Stimulated activated CD4-positive, alpha-beta T cell treated with anti-CD3 and anti-CD28 coated beads, Interleukin-12 subunit alpha, Interleukin-12 subunit beta, amount 100 ng/mL, for 48 hours (primary cell): ENCODE measurements around the gene LRRC8D.
"Not testable (repeated sequence)": the region's sequence is repeated elsewhere in the genome, so short reads cannot be mapped to it uniquely, and the experiment has no call there.

Experiments
- DNase-seq, 3 donors: peaks; one replicate each; pipeline ENCODE4 v3.0.0-alpha.2; 2020; ENCODE audit warnings: low read depth in 2 of 3, low spot score in 1 of 3

LRRC8D gene

DNA sequence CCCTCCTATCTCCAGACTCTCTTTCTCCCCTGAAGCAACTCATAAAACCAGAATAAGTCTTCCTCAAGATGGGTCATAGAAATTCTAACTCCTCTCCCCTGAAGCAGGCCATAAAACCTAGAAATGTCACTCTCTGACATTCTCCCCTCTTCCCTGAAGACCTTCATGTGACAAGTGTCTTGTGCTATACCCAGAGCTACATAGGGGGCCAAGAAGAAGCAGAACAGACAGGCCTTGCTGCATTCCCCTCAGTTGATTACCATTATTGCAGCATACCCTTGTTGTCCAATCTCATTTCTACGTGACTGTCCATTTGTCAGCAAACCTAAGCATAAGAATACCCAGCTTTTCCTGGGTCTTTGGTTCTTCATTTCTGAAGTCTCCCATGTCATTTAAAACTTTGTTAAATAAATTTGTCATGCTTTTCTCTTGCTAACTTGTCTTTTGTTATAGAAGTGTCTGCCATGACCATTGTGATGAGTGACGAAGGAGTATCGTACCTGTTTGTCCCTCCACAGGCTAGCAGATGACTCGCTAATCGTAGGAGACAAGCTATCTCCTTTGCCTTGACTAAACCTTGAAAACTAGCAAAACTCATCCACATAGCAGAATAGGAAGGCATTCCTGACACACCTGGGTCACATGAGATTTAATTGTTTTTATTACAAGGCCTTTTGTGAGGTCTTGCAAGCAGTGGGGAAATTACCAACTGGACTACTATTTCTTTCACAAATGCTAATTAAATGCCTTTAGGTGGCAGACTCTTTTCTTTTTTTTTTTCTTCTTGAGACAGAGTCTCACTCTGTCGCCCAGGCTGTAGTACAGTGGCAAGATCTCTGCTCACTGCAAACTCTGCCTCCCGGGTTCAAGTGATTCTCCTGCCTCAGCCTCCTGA, 134.7 kb downstream of the LRRC8D start:
- DNase-seq = no peak

- DNase-seq = no peak
These were observed 136.3 kb downstream of the LRRC8D start for GRCh38 chr1:89957107-89957506.

- no peak for DNase-seq
These were observed 138.2 kb downstream of the LRRC8D start for GRCh38 chr1:89958851-89959654.

- no peak for DNase-seq
These were observed 138.9 kb downstream of the LRRC8D start for GRCh38 chr1:89959719-89960118.

- DNase-seq = no peak
These were observed 141.4 kb downstream of the LRRC8D start for GRCh38 chr1:89962024-89962741.

- DNase-seq = no peak
These were observed 141.9 kb downstream of the LRRC8D start for GRCh38 chr1:89962742-89963075.

- no peak for DNase-seq
These were observed 144.4 kb downstream of the LRRC8D start for GRCh38 chr1:89965193-89965768.

DNA sequence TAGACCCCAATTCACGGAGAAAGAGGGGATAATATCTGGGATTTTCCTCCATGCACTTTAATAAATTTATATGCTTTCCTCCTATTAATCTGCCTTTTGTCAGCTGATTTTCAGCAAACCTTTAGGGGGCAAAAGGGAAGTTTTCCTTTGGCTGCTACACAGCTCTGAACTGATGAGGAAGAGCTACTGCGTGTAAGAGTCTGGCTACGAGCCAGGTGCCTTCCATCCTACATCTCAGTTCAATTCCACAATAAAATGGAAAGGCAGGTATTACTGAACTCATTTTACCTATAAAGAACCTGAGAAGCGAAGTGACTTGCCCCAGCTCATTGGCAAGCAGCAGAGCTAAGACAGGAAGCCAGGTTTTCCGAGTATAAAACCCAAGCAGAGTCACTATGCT, 145.8 kb downstream of the LRRC8D start:
- DNase-seq = no peak

DNA sequence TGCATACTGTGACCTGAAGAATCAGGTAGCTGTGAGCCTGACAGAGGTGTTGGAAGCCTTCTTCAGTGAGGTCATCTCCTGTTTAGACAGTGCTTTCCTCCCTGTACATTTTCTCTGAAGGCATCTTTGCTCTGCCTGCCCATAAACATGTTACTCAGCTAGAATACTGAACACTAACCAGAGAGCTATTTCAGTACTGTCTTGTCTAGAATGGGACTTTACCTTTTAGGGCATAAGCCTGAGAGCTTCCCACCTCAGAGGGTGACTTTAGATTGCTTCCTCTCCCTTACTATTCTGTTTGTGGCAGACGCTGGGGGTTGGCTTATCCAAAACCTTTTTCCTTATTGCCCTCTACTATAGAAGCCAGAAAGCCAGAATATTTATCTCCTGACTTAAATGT, 150.8 kb downstream of the LRRC8D start:
- no peak for DNase-seq

DNA sequence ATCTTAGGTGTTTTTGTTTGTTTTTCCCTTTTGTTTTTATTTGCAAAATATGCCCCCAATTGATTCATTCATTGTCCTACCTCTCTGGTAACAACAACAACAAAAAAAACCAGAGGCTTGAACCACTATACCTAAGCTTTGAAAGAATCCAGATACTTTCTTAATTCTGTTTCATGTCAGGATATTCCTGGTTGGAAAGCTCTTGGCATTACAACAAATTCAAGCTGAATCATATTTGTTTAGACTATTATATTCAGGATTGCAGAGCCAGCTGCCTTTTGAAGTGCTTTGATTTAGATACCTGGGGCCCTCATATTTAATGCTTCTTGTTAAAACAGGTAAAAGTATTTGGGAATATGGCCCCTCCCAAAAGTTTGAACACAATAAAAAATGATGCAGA, 151.2 kb downstream of the LRRC8D start:
- no peak for DNase-seq

GRCh38 chr1:89973471-89974127, 152.8 kb downstream of the LRRC8D start:
- no peak for DNase-seq

- DNase-seq = no peak
These were observed 153.4 kb downstream of the LRRC8D start for GRCh38 chr1:89974256-89974655.

DNA sequence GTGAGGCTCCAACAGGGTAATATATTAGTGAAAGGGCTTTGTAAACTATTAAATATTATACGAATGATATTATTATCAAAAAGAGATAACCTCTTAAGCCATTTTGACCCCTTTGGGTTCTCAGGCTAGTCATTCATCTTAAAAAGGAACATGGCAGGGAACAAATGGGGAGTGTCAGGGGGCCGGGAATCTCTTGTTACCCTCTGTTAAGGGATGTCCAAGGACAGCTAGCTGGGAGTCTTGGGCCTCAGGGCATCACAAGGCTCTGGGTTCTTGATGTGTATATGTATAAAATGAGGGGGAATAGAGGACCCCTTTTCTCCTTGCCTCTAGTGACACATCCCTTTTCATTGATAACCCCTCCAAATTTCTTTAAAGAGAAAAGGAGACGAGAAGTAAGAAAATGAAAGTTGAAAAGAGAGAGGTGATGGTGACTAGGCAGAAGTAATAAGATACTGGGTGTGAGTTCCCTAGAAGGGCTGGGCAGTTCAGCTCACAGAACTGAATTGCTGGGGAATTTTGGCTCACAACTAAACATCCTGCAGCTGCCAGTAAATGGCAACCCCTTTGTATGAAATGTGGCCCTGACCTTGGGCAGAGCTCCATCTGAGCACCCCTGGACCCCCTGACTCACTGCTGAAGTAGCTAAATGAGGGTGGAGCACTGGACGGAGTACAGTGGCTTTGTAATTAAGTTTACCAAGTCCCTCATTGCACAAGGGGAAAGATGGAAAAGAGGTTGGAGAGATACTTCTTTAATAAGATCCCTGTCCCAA, 154.1 kb downstream of the LRRC8D start:
- DNase-seq = no peak

GRCh38 chr1:89975540-89976125, 154.8 kb downstream of the LRRC8D start:
- DNase-seq = no peak

DNA sequence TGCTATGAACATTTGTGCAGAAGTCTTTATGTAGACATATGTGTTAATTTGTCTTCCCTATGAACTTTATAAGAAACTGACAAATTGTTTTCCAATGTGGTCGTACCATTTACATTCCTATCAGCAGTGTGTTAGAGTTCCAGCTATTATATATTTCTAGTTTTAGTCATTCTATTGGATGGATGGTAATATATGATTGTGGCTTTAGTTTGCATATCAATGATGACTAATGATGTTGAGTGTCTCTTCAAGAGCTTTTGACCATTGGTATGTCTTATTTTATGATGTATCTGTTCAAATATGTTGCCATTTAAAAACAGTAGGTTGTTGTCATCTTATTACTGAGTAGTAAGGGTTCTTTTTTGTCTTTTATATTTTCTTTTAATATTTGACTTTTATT, 157.9 kb downstream of the LRRC8D start:
- no peak for DNase-seq

DNA sequence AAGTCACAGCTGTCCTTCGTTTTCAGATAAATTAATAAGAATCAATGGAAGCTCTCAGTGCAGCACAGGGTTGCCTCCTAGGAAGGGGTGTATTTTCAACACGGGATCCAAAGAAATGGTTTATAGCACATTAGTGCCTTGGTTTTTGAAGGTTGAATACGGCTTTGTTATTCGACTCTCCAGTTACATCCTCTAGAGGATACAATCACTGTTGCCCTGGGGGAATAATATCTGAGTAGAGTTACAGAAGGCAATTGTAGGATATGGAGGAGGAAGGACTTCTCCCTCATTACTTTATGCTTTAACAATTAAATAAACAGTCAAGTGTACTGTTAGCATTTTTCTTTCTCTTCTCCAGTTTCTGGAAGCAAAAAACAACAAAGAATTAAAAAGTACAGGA, 159.8 kb downstream of the LRRC8D start:
- no peak for DNase-seq

DNA sequence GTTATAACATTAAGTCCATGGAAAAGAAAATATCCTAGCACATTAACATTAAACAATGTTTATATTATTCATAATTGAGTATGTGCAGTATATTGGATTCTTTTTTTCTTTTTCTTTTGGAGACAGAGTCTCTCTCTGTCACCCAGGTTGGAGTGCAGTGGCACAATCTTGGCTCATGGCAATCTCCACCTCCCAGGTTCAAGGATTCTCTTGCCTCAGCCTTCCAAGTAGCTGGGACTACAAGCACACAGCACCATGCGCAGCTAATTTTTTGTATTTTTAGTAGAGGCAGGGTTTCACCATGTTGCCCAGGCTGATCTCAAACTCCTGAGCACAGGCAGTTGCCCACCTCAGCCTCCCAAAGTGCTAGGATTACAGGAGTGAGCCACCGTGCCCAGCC, 162.0 kb downstream of the LRRC8D start:
- not testable (repeated sequence) for DNase-seq

- not testable (repeated sequence) for DNase-seq
These were observed 163.8 kb downstream of the LRRC8D start for GRCh38 chr1:89984564-89985116.

DNA sequence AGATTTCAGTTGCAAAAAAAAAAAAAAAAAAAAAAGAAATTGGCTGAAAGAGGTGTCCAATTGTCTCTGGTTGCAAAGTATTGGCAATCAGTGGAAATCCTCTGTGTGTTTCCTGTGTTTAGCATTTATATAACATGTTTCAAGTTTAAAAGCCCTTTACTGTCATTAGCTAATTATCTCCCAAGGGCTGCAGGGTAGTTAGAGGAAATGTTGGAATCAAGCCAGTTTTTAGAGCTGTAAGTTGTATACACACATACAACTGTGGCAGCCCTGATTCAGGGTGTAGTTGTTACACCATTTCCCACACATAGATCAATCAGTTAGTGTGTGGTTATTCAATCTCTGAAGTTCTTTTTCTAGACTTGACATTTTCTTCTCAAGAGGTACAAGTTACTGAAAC, 165.2 kb downstream of the LRRC8D start:
- DNase-seq = no peak
